MM.1S (cell line): ENCODE data around the gene MTX3.

Source experiments
- DNase-seq: peaks from one replicate; pipeline ENCODE4 v3.0.0-alpha.2; 2015
- H2AFZ ChIP-seq: fragments of 300-600 bp; sonication (generic); 2 replicates; pipeline ENCODE4 v1.6.0; 2016; ENCODE audit warnings: antibody characterized with exemption, low read length
- H3F3A ChIP-seq: fragments of 300-600 bp; sonication (generic); 2 replicates; pipeline ENCODE4 v1.6.1; 2016; ENCODE audit warnings: mild to moderate bottlenecking, antibody characterized with exemption, low read length, moderate library complexity, mixed read lengths; ENCODE audit not compliant: insufficient read depth
- H3K27ac ChIP-seq: fragments of 300-600 bp; sonication (generic); 2 replicates; pipeline ENCODE4 v1.5.1; 2016; ENCODE audit warnings: mild to moderate bottlenecking, low read length
- H3K27me3 ChIP-seq: fragments of 300-600 bp; sonication (generic); replicated peaks from 2 replicates; pipeline ENCODE4 v1.6.0; 2016; ENCODE audit warnings: low read length; ENCODE audit not compliant: insufficient read depth
- H3K36me3 ChIP-seq: fragments of 300-600 bp; sonication (generic); replicated peaks from 2 replicates; pipeline ENCODE4 v1.6.1; 2016; ENCODE audit warnings: mild to moderate bottlenecking, low read length, mixed read lengths; ENCODE audit not compliant: insufficient read depth
- H3K4me1 ChIP-seq: fragments of 300-600 bp; sonication (generic); 2 replicates; pipeline ENCODE4 v1.6.1; 2016; ENCODE audit warnings: low read length, mixed read lengths
- H3K4me2 ChIP-seq: fragments of 300-600 bp; sonication (generic); 2 replicates; pipeline ENCODE4 v1.6.0; 2016; ENCODE audit warnings: low read depth, low read length
- H3K4me3 ChIP-seq: fragments of 300-600 bp; sonication (generic); 2 replicates; pipeline ENCODE4 v1.5.1; 2016; ENCODE audit warnings: low read length, mixed read lengths
- H3K79me2 ChIP-seq: fragments of 300-600 bp; sonication (generic); 2 replicates; pipeline ENCODE4 v1.6.1; 2016; ENCODE audit warnings: mixed run types, low read length, mixed read lengths
- H3K9ac ChIP-seq: fragments of 300-600 bp; sonication (generic); 2 replicates; pipeline ENCODE4 v1.6.1; 2016; ENCODE audit warnings: low read length, mixed read lengths
- H3K9me2 ChIP-seq: fragments of 300-600 bp; sonication (generic); replicated peaks from 2 replicates; pipeline ENCODE4 v1.6.1; 2016; ENCODE audit warnings: mild to moderate bottlenecking, low read length, mixed read lengths; ENCODE audit not compliant: insufficient read depth
- H3K9me3 ChIP-seq: fragments of 300-600 bp; sonication (generic); replicated peaks from 2 replicates; pipeline ENCODE4 v1.6.1; 2016; ENCODE audit warnings: mild to moderate bottlenecking, low read length, mixed read lengths; ENCODE audit not compliant: insufficient read depth
- H4K20me1 ChIP-seq: fragments of 300-600 bp; sonication (generic); 2 replicates; pipeline ENCODE4 v1.6.1; 2016; ENCODE audit warnings: mild to moderate bottlenecking, low read length, moderate library complexity, mixed read lengths; ENCODE audit not compliant: insufficient read depth
- EZH2 ChIP-seq: fragments of 300-600 bp; sonication (generic); optimal IDR thresholded peaks from 2 replicates; pipeline ENCODE3; 2017; ENCODE audit warnings: low read depth, mild to moderate bottlenecking, antibody characterized with exemption, low read length, mixed read lengths
- EZH2phosphoT487 ChIP-seq: fragments of 300-600 bp; sonication (generic); IDR thresholded peaks from 2 replicates; pipeline ENCODE4 v1.6.1; 2018; ENCODE audit warnings: antibody characterized with exemption, low read length
- TF ChIP-seq, protein P1 (sequence below): fragments of 300-600 bp; sonication (generic); IDR thresholded peaks from 2 replicates; pipeline ENCODE4 v1.5.1; 2016; ENCODE audit warnings: antibody characterized with exemption, low read length, mixed read lengths

Gene MTX3

DNA sequence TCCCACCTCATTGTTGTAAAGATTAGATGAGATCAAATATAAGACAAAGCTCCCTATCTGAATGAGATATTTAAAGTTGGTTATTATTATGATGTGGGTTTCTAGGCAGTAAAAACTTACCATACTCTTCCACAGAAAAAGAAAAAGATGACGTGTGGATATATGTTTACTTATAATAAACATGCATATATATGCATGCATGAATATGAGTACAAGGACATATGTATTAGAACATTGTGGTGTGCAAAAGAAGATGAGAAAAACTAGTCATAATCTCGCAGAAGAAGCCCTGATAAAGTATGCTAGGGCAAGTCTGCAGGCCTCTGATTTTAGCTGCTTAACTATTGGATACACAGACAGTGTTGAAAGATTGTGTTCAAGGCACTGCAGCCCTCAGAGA lies 34.0 kb upstream of the MTX3 start:
- no peaks in the 10 kb centered on the region for H3K79me2 ChIP-seq
- TF ChIP-seq EZH2 (no peak), EZH2phosphoT487 (no peak)
- TF ChIP-seq, protein P1, sequence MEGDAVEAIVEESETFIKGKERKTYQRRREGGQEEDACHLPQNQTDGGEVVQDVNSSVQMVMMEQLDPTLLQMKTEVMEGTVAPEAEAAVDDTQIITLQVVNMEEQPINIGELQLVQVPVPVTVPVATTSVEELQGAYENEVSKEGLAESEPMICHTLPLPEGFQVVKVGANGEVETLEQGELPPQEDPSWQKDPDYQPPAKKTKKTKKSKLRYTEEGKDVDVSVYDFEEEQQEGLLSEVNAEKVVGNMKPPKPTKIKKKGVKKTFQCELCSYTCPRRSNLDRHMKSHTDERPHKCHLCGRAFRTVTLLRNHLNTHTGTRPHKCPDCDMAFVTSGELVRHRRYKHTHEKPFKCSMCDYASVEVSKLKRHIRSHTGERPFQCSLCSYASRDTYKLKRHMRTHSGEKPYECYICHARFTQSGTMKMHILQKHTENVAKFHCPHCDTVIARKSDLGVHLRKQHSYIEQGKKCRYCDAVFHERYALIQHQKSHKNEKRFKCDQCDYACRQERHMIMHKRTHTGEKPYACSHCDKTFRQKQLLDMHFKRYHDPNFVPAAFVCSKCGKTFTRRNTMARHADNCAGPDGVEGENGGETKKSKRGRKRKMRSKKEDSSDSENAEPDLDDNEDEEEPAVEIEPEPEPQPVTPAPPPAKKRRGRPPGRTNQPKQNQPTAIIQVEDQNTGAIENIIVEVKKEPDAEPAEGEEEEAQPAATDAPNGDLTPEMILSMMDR = no peak
- no peaks in the 10 kb centered on the region for H3K9me2 ChIP-seq
- DNase-seq = no peak
- no peak overlapping the region for H3K4me2 ChIP-seq
- no peak overlapping the region for H2AFZ ChIP-seq
- no peaks in the 10 kb centered on the region for H3K27me3 ChIP-seq
- no peaks in the 10 kb centered on the region for H3K4me1 ChIP-seq
- H3K9me3 ChIP-seq = no peaks in the 10 kb centered on the region
- no peak overlapping the region for H3K4me3 ChIP-seq
- no peaks in the 10 kb centered on the region for H3K36me3 ChIP-seq
- no peak overlapping the region for H3K27ac ChIP-seq
- no peaks in the 10 kb centered on the region for H3F3A ChIP-seq
- H4K20me1 ChIP-seq = no peaks in the 10 kb centered on the region
- no peak overlapping the region for H3K9ac ChIP-seq

DNA sequence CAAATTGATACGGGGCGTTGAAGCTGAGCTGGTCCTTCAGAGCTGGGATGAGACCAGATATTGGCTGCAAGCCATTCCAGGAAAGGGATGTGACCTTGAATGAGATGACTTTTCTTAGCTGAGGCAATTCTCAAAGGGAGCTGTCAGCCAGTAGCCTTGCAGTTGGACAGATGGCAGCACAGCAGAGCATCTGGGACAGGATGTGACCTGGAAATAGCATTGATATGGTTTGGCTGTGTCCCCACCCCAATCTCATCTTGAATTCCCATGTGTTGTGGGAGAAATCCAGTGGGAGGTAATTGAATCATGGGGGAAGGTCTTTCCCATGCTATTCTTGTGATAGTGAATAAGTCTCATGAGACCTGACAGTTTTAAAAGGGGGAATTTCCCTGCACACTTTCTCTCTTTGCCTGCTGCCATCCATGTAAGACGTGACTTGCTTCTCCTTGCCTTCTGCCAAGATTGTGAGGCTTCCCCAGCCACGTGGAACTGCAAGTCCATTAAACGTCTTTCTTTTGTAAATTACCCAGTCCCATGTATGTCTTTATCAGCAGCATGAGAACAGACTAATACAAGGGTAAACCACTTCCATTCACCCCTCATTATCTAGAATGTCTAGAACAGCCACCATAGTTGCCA lies 19.8 kb upstream of the MTX3 start:
- Histone ChIP-seq H3K27me3 (no peaks in the 10 kb centered on the region), H2AFZ (no peak overlapping the region), H3K27ac (no peak overlapping the region), H3K4me2 (no peak overlapping the region), H3K9me2 (no peaks in the 10 kb centered on the region), H3K9ac (no peak overlapping the region), H3K4me3 (no peak overlapping the region), H4K20me1 (no peaks in the 10 kb centered on the region), H3K9me3 (no peaks in the 10 kb centered on the region), H3K4me1 (no peaks in the 10 kb centered on the region), H3K36me3 (no peaks in the 10 kb centered on the region), H3K79me2 (no peaks in the 10 kb centered on the region), H3F3A (no peaks in the 10 kb centered on the region)
- DNase-seq = no peak
- TF ChIP-seq EZH2phosphoT487 (no peak), EZH2 (no peak)
- TF ChIP-seq, protein P1 = no peak

DNA sequence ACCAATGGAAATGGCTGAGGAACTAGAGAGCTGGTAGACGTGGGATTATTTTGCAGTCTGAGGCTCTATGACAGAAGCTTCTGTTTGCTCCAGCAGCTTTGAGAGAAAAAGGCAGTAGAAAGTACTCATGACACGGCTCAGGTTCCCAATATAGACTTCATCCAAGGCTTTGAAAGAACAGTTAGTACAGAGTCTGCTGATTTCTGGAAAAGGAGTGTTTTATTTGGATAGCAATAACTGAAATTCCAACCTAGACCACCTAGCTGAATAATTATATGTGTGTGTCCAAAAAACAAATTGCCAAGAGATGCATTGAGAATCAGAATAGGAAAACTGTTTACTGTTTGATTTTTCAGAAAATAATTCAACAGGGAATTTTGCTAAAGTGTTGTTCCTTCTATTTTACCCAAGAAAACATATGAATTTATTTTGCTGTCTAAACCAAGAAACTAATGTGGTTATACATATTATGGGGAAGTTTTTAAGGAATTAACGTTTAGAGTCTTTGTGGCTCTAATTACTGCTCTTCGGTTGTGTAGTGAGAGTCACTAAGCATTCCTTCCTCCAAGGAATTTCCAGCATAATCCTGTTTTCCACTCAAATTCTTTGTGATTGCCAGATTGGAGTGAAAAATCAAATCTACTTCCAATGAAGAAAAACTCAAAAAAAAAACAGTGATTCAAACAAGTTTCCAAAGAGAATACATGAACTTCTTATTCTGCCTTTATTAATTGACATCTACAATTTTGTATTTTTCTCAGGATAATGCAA lies 18.1 kb upstream of the MTX3 start:
- Histone ChIP-seq H3K9ac (no peak overlapping the region), H3K27ac (no peak overlapping the region), H3K4me3 (no peak overlapping the region), H3F3A (no peaks in the 10 kb centered on the region), H3K27me3 (no peaks in the 10 kb centered on the region), H4K20me1 (no peaks in the 10 kb centered on the region), H2AFZ (no peak overlapping the region), H3K9me2 (no peaks in the 10 kb centered on the region), H3K4me1 (no peaks in the 10 kb centered on the region), H3K79me2 (no peaks in the 10 kb centered on the region), H3K9me3 (no peaks in the 10 kb centered on the region), H3K4me2 (no peak overlapping the region), H3K36me3 (no peaks in the 10 kb centered on the region)
- no peak for TF ChIP-seq EZH2
- TF ChIP-seq EZH2phosphoT487 = no peak
- TF ChIP-seq, protein P1 = no peak
- no peak for DNase-seq
